Prostate gland (tissue), 2 donors: ENCODE data around the gene SNCG. TPM values are rescaled to one million over a fixed set of nuclear protein-coding genes. Genes with fewer than 3 reads are reported as not detected.

Source experiments
- DNase-seq: peaks from one replicate; pipeline ENCODE4 v3.0.0-alpha.2; 2019; ENCODE audit warnings: low spot score
- H3K27ac ChIP-seq, 2 donors: fragments of 200-600 bp; sonication (generic); 2 replicates each; pipeline ENCODE4 v1.5.1; 2017 to 2019
- H3K27me3 ChIP-seq: fragments of 200-600 bp; sonication (generic); replicated peaks from 2 replicates; pipeline ENCODE4 v1.5.1; 2019; ENCODE audit not compliant: insufficient read depth
- H3K36me3 ChIP-seq, 2 donors: fragments of 200-600 bp; sonication (generic); 1 replicate in 1 of 2; 2 replicates in 1 of 2; pipeline versions ENCODE4 v1.5.1 to v1.8.1; 2017 to 2019
- H3K4me1 ChIP-seq: fragments of 200-600 bp; sonication (generic); replicated peaks from 2 replicates; pipeline ENCODE4 v1.5.1; 2019
- H3K4me3 ChIP-seq, 2 donors: fragments of 200-600 bp; sonication (generic); 2 replicates each; pipeline ENCODE4 v1.5.1; 2017 to 2019
- H3K9me3 ChIP-seq: fragments of 200-600 bp; sonication (generic); 2 replicates; pipeline ENCODE4 v1.5.1; 2017
- POLR2A ChIP-seq: fragments of 450-650 bp; IDR thresholded peaks from one replicate; pipeline ENCODE4 v1.6.1; 2016; ENCODE audit warnings: antibody characterized with exemption, mild to moderate bottlenecking
- POLR2AphosphoS5 ChIP-seq: sonication (generic); formaldehyde crosslinking; IDR thresholded peaks from one replicate; pipeline ENCODE4 v1.6.1; 2017; ENCODE audit warnings: antibody characterized with exemption
- WGBS: methylation state at CpG from one replicate; pipeline ENCODE4 v1.1.5; 2018; 5-methylcytosine and 5-hydroxymethylcytosine counted together
- intact Hi-C: fragments of 100-400 bp; cut with DNase I; formaldehyde crosslinking; loops from one replicate; pipeline ENCODE4 v1.14.2; 2022
- total RNA-seq, 2 donors: library from RNA; depleted of rRNA; stranded (reverse); fragments of >200 nt; gene quantifications; one replicate each; pipeline ENCODE4 v1.1.0, GENCODE V29; 2016
- TF ChIP-seq, protein P1 (sequence below), 4 experiments: fragments of 200-600 bp in 2 of 4; fragments of 450-650 bp in 2 of 4; sonication (generic) in 2 of 4; IDR thresholded peaks; 1 replicate in 3 of 4; 2 replicates in 1 of 4; pipeline ENCODE4 v1.5.1; 2016 to 2019; ENCODE audit warnings: antibody characterized with exemption in 4 of 4, mild to moderate bottlenecking in 2 of 4, moderate library complexity in 2 of 4

SNCG gene
- total RNA-seq = 10 to 100 TPM; 38.5 to 46.6 TPM

DNA sequence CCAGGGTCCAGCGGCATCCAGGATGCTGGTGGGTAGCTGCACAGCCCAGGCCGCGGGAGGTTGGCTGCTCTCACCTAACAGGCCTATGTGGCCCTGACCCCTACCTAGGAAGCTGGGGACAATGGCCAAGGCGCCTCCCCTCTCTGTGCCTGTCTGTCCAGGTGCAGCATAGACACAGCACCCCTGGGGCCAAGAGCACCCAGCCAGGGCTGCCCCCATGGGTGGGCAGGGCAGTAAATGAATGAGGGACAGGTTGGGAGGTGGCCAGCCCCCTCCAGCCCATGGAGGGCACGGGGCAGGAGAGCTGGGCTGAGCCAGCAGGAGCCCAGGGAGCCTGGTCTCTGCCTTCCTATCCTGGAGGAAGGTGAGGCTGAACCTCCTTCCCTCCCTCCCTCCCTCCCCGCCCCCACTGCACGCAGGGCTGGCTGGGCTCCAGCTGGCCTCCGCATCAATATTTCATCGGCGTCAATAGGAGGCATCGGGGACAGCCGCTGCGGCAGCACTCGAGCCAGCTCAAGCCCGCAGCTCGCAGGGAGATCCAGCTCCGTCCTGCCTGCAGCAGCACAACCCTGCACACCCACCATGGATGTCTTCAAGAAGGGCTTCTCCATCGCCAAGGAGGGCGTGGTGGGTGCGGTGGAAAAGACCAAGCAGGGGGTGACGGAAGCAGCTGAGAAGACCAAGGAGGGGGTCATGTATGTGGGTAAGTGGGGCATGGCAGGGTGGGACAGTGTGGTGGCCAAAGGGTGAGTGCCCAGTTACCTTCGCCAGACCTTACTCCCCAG, at the start of gene SNCG:
Gene SNCG (plus strand): TSS at position 484 of the 785 bp plus-strand sequence. CDS start 99 bp downstream, at position 583.
- Histone ChIP-seq H3K4me1 (no peaks in the 10 kb centered on the region), H3K36me3 (no peaks in the 10 kb centered on the region), H3K27ac (peak within 1 kb of the TSS; percentile 31 to 61), H3K4me3 (no peak within 1 kb of the TSS), H3K27me3 (no peaks in the 10 kb centered on the region), H3K9me3 (no peaks in the 10 kb centered on the region)
- TF ChIP-seq POLR2AphosphoS5 (no peak), POLR2A (no peak)
- TF ChIP-seq, protein P1, sequence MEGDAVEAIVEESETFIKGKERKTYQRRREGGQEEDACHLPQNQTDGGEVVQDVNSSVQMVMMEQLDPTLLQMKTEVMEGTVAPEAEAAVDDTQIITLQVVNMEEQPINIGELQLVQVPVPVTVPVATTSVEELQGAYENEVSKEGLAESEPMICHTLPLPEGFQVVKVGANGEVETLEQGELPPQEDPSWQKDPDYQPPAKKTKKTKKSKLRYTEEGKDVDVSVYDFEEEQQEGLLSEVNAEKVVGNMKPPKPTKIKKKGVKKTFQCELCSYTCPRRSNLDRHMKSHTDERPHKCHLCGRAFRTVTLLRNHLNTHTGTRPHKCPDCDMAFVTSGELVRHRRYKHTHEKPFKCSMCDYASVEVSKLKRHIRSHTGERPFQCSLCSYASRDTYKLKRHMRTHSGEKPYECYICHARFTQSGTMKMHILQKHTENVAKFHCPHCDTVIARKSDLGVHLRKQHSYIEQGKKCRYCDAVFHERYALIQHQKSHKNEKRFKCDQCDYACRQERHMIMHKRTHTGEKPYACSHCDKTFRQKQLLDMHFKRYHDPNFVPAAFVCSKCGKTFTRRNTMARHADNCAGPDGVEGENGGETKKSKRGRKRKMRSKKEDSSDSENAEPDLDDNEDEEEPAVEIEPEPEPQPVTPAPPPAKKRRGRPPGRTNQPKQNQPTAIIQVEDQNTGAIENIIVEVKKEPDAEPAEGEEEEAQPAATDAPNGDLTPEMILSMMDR (IDR thresholded peaks at IDR 0.05) = no peak
- no peak for DNase-seq
- intact Hi-C loops = no loop called here
- WGBS = 31% methylated on average over 19 of the region's 22 CpGs

- Histone ChIP-seq H3K4me3 (no peak overlapping the region), H3K9me3 (no peaks in the 10 kb centered on the region), H3K36me3 (no peaks in the 10 kb centered on the region), H3K27ac (no peak overlapping the region), H3K27me3 (no peaks in the 10 kb centered on the region), H3K4me1 (no peaks in the 10 kb centered on the region)
- intact Hi-C loops = no loop called here
- 82% methylated on average over 1 of the region's 1 CpG for WGBS
- TF ChIP-seq POLR2AphosphoS5 (no peak), POLR2A (no peak)
- TF ChIP-seq, protein P1 (IDR thresholded peaks at IDR 0.05) = no peak
- no peak for DNase-seq
Measured at GRCh38 chr10:86914734-86915133, 43.7 kb upstream of the SNCG start.

GRCh38 chr10:86918022-86918471, 40.4 kb upstream of the SNCG start:
- no peak for DNase-seq
- no peak for TF ChIP-seq POLR2AphosphoS5
- TF ChIP-seq POLR2A = no peak
- TF ChIP-seq, protein P1 (IDR thresholded peaks at IDR 0.05) = no peak
- no peaks in the 10 kb centered on the region for H3K27me3 ChIP-seq
- no peaks in the 10 kb centered on the region for H3K36me3 ChIP-seq
- no peak overlapping the region for H3K4me3 ChIP-seq
- no peak overlapping the region for H3K27ac ChIP-seq
- 65% methylated on average over 5 of the region's 5 CpGs for WGBS
- intact Hi-C loops = no loop called here
- no peaks in the 10 kb centered on the region for H3K9me3 ChIP-seq
- no peaks in the 10 kb centered on the region for H3K4me1 ChIP-seq

DNA sequence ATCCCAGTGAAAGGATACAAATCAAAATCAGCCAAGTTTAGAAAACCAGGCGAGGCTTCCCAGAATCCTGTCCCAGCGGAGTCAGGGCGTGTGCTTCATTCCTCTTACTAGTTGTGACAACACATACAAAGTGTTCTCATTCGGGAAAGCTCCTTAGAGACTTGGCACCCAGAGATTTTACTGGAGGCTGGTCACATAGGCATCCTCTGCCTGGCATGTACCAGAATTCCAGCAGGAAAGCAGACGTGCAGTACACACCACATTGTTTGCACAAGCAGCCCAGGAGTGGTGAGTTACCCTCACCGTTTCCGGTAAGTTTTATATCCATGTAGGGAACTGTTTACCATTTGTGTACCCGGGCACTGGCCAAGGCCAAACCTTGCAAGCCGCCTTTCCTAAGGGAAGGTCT, 35.8 kb upstream of the SNCG start:
- Histone ChIP-seq H3K4me1 (no peaks in the 10 kb centered on the region), H3K4me3 (no peak overlapping the region), H3K27ac (peak overlapping the region in 1 of 2 donors; percentile 20), H3K27me3 (no peaks in the 10 kb centered on the region), H3K36me3 (no peaks in the 10 kb centered on the region), H3K9me3 (no peaks in the 10 kb centered on the region)
- DNase-seq = no peak
- intact Hi-C loops = no loop called here
- WGBS = 61% methylated on average over 9 of the region's 9 CpGs
- TF ChIP-seq POLR2AphosphoS5 (peak; percentile 20), POLR2A (no peak)
- TF ChIP-seq, protein P1 (IDR thresholded peaks at IDR 0.05) = no peak
